Measurements from ENCODE around the gene UQCC2. TPM values are rescaled to one million over a fixed set of nuclear protein-coding genes. Genes with fewer than 3 reads are reported as not detected.

The UQCC2 gene
- total and polyA plus RNA-seq, 4 experiments from 2014 or later = 22.8 to 57.9 (median 34.6) TPM

- Histone ChIP-seq H3K4me3 (ENCODE audit: low read length in 2 of 2) (no peak overlapping the region), H3K27ac (ENCODE audit: low read depth, low read length) (no peak overlapping the region), H3K36me3 (ENCODE audit: insufficient read depth, low read length) (no peaks in the 10 kb centered on the region), H3K27me3 (ENCODE audit: insufficient read depth, low read length) (no peaks in the 10 kb centered on the region), H3K4me1 (ENCODE audit: insufficient read depth, low read length) (no peaks in the 10 kb centered on the region), H3K9me3 (ENCODE audit: control insufficient read depth in 1 of 2, low read length in 2 of 2) (no peaks in the 10 kb centered on the region)
- no peak for DNase-seq
- intact Hi-C loops (cut with micrococcal nuclease) = no loop called here
- ChIA-PET CTCF (ENCODE audit: partially characterized antibody) (interaction anchor here (1.9 kb wide), 1 partner anchor 10 kb away, joined by 12 read pairs; no protein-coding TSS in a partner anchor), POLR2A (ENCODE audit: partially characterized antibody) (no interaction called here)
- peaks cover 1 to 3% of the 10 kb centered on the region in 2 donors for H3K27me3 Mint-ChIP-seq
- no peak overlapping the region for H3K4me3 Mint-ChIP-seq
- H3K27ac Mint-ChIP-seq = no peak overlapping the region
- no peaks in the 10 kb centered on the region for H3K36me3 Mint-ChIP-seq
- no peaks in the 10 kb centered on the region for H3K9me3 Mint-ChIP-seq
- H3K4me1 Mint-ChIP-seq = peaks cover 0 to 1% (median 0%) of the 10 kb centered on the region in 4 donors
These were observed 43.8 kb upstream of the UQCC2 start for GRCh38 chr6:33755070-33755869.

DNA sequence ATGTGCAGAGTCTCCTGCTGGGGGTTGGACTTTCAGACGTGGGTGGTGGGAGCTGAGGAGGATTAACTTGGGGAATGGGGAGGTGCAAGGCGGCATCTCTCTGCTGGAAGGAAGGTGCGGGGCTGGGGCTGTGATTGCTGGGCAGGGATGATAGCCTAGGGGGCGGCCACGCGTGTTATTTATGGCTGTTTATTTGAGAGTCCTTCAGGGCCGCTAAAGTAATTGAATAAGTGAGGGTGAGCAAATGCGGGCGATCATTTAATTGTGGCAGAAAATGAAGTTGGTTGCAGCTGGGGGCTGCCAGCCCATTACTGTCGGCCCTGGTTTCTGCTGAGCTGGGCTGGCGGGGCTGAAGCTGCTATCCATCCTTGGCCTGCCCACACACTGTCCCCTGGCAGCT, 42.7 kb upstream of the UQCC2 start:
- Histone ChIP-seq H3K27me3 (ENCODE audit: insufficient read depth, low read length) (no peaks in the 10 kb centered on the region), H3K9me3 (ENCODE audit: control insufficient read depth in 1 of 2, low read length in 2 of 2) (no peaks in the 10 kb centered on the region), H3K4me1 (ENCODE audit: insufficient read depth, low read length) (no peaks in the 10 kb centered on the region), H3K27ac (ENCODE audit: low read depth, low read length) (no peak overlapping the region), H3K4me3 (ENCODE audit: low read length in 2 of 2) (no peak overlapping the region), H3K36me3 (ENCODE audit: insufficient read depth, low read length) (no peaks in the 10 kb centered on the region)
- H3K27me3 Mint-ChIP-seq = peaks cover 1 to 3% of the 10 kb centered on the region in 2 donors
- H3K4me1 Mint-ChIP-seq = peaks cover 0 to 1% (median 0%) of the 10 kb centered on the region in 4 donors
- no peak overlapping the region for H3K27ac Mint-ChIP-seq
- no peaks in the 10 kb centered on the region for H3K9me3 Mint-ChIP-seq
- intact Hi-C loops (cut with micrococcal nuclease) = no loop called here
- POLR2A ChIA-PET (ENCODE audit: partially characterized antibody) = no interaction called here
- CTCF ChIA-PET (ENCODE audit: partially characterized antibody) = interaction anchor here (1.9 kb wide), 1 partner anchor 9 kb away, joined by 12 read pairs; no protein-coding TSS in a partner anchor
- no peak for DNase-seq
- no peaks in the 10 kb centered on the region for H3K36me3 Mint-ChIP-seq
- no peak overlapping the region for H3K4me3 Mint-ChIP-seq

DNA sequence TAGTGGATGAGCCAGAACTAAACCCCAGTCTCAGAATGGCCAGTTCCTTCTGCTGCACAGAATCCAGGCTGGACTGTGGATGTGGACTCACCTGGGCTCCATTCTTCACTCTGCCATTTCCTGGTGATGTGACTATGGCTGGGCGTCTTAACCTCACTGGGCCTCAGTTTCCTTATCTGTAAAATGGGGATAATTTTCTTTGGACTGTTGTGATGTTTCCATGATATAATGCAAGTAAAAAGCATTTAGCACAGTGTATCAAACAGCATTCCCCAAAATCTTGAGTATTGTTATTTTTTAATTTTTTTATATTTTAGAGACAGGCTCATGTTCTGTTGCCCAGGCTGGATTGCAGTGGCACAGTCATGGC, 41.1 kb upstream of the UQCC2 start:
- Mint-ChIP-seq H3K36me3 (no peaks in the 10 kb centered on the region), H3K27ac (no peak overlapping the region), H3K4me1 (peaks cover 0 to 1% (median 0%) of the 10 kb centered on the region in 4 donors), H3K9me3 (no peaks in the 10 kb centered on the region), H3K4me3 (no peak overlapping the region), H3K27me3 (peaks cover 0 to under 1% of the 10 kb centered on the region in 2 donors)
- H3K9me3 ChIP-seq (ENCODE audit: control insufficient read depth in 1 of 2, low read length in 2 of 2) = no peaks in the 10 kb centered on the region
- H3K27me3 ChIP-seq (ENCODE audit: insufficient read depth, low read length) = no peaks in the 10 kb centered on the region
- no peak for DNase-seq
- intact Hi-C loops (cut with micrococcal nuclease) = no loop called here
- H3K4me1 ChIP-seq (ENCODE audit: insufficient read depth, low read length) = no peaks in the 10 kb centered on the region
- no peaks in the 10 kb centered on the region for H3K36me3 ChIP-seq (ENCODE audit: insufficient read depth, low read length)
- ChIA-PET CTCF (ENCODE audit: partially characterized antibody) (no interaction called here), POLR2A (ENCODE audit: partially characterized antibody) (no interaction called here)
- H3K27ac ChIP-seq (ENCODE audit: low read depth, low read length) = no peak overlapping the region
- no peak overlapping the region for H3K4me3 ChIP-seq (ENCODE audit: low read length in 2 of 2)

DNA sequence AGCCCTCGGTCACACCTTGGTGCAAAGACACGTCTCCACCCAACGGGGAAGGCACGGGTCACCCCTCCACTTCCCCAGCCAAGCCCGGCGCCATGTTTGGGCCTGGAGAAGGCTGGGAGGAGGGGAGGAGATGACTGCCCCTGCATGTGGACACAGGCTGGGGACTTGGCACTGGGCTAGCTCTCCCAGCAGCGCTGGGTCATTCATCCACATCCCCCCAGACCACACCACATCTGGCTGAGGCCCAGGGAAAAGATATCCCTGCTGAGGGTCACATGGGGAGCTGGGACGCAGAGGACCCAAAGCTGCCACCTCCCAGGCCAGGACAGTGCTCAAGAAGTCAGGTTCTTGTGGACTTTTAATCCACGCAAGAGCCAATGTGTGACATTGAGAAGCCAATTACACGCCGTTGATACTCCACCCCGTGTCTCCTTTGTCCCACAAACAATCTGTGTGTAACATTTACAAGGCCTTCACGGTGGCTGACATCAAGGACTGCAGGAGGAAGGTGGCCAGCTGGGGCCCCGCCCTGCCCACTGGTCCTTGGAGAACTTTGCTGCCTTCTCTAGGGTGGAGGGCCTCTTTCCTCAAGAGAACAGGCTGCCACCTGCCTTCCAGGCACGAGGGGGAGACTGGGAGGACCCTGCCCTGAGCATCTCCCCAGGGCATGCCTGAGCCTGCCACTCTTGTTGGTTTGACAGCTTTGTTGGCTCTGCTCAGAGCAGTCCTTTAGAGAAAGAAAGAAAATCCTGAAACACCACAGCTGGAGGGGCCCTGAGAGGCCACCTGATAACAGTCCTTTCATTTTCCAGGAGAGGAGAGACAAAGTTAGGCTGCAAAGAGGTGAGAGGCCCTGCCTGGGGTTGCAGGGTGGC, 40.5 kb upstream of the UQCC2 start:
- H3K4me3 ChIP-seq (ENCODE audit: low read length in 2 of 2) = no peak overlapping the region
- intact Hi-C loops (cut with micrococcal nuclease) = no loop called here
- Mint-ChIP-seq H3K4me3 (no peak overlapping the region), H3K27ac (peak overlapping the region in 2 of 7 donors; percentile 17 to 41), H3K36me3 (no peaks in the 10 kb centered on the region), H3K27me3 (peaks cover 0 to 3% of the 10 kb centered on the region in 2 donors), H3K4me1 (no peaks in the 10 kb centered on the region), H3K9me3 (no peaks in the 10 kb centered on the region)
- ChIA-PET CTCF (ENCODE audit: partially characterized antibody) (interaction anchor here (0.7 kb wide), 1 partner anchor 302 kb away, joined by 3 read pairs; no protein-coding TSS in a partner anchor), POLR2A (ENCODE audit: partially characterized antibody) (no interaction called here)
- H3K36me3 ChIP-seq (ENCODE audit: insufficient read depth, low read length) = no peaks in the 10 kb centered on the region
- H3K27ac ChIP-seq (ENCODE audit: low read depth, low read length) = no peak overlapping the region
- no peaks in the 10 kb centered on the region for H3K27me3 ChIP-seq (ENCODE audit: insufficient read depth, low read length)
- no peak for DNase-seq
- H3K4me1 ChIP-seq (ENCODE audit: insufficient read depth, low read length) = no peaks in the 10 kb centered on the region
- H3K9me3 ChIP-seq (ENCODE audit: control insufficient read depth in 1 of 2, low read length in 2 of 2) = no peaks in the 10 kb centered on the region

DNA sequence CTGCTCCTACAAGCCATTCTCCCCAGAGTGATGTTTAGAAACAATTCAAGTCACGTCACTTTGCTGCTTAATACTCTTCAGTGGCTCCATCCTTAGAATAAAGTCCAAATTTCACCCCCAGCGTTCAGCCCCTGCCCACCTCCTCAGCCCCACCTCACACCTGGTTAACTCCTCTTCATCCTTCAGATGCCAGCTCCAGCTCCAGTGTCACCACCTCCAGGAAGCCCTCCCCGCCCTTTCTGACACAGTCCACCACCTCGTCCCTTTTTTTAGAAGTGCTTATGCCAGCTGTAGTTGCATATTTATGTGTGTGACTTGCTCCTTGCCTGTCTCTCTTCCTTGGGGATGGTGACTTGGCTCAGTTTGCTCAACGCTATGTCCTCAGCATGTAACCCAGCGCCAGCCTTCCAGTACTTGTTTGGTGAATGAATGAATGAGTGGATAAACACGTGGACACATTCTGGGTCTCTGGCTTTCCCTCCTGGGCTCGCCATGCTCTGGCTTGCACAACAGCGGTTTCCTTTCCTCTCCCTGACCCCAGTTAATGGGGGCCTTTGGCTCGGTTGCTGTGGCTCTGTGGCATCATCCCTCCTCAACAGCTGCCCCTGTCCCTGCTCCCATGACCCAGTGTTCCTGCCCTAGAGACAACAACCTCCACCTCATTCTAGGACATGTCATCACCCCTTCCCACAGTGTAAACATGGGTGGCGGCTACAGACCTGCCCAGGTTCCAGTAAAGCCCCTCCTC, 38.9 kb upstream of the UQCC2 start:
- POLR2A ChIA-PET (ENCODE audit: partially characterized antibody) = no interaction called here
- H3K27ac ChIP-seq (ENCODE audit: low read depth, low read length) = no peak overlapping the region
- no peak for DNase-seq
- H3K4me3 ChIP-seq (ENCODE audit: low read length in 2 of 2) = no peak overlapping the region
- peak overlapping the region in 4 of 7 donors; percentile 5 to 72 (median 32) for H3K27ac Mint-ChIP-seq
- peaks cover 0 to 3% of the 10 kb centered on the region in 2 donors for H3K27me3 Mint-ChIP-seq
- no peaks in the 10 kb centered on the region for H3K9me3 ChIP-seq (ENCODE audit: control insufficient read depth in 1 of 2, low read length in 2 of 2)
- no peaks in the 10 kb centered on the region for H3K36me3 Mint-ChIP-seq
- no peaks in the 10 kb centered on the region for H3K4me1 ChIP-seq (ENCODE audit: insufficient read depth, low read length)
- no peaks in the 10 kb centered on the region for H3K9me3 Mint-ChIP-seq
- CTCF ChIA-PET (ENCODE audit: partially characterized antibody) = no interaction called here
- intact Hi-C loops (cut with micrococcal nuclease) = no loop called here
- H3K4me1 Mint-ChIP-seq = no peaks in the 10 kb centered on the region
- H3K4me3 Mint-ChIP-seq = no peak overlapping the region
- H3K36me3 ChIP-seq (ENCODE audit: insufficient read depth, low read length) = no peaks in the 10 kb centered on the region
- H3K27me3 ChIP-seq (ENCODE audit: insufficient read depth, low read length) = no peaks in the 10 kb centered on the region

GRCh38 chr6:33749401-33749800, 37.9 kb upstream of the UQCC2 start:
- CTCF ChIA-PET (ENCODE audit: partially characterized antibody) = no interaction called here
- no peaks in the 10 kb centered on the region for H3K36me3 ChIP-seq (ENCODE audit: insufficient read depth, low read length)
- no peaks in the 10 kb centered on the region for H3K4me1 ChIP-seq (ENCODE audit: insufficient read depth, low read length)
- intact Hi-C loops (cut with micrococcal nuclease) = no loop called here
- H3K27ac ChIP-seq (ENCODE audit: low read depth, low read length) = no peak overlapping the region
- no peak overlapping the region for H3K27ac Mint-ChIP-seq
- H3K27me3 ChIP-seq (ENCODE audit: insufficient read depth, low read length) = no peaks in the 10 kb centered on the region
- no peaks in the 10 kb centered on the region for H3K9me3 ChIP-seq (ENCODE audit: control insufficient read depth in 1 of 2, low read length in 2 of 2)
- peaks cover 0 to 3% of the 10 kb centered on the region in 2 donors for H3K27me3 Mint-ChIP-seq
- H3K4me3 ChIP-seq (ENCODE audit: low read length in 2 of 2) = no peak overlapping the region
- H3K4me3 Mint-ChIP-seq = no peak overlapping the region
- no peak for DNase-seq
- peaks cover 0 to under 1% (median under 1%) of the 10 kb centered on the region in 4 donors for H3K4me1 Mint-ChIP-seq
- H3K9me3 Mint-ChIP-seq = no peaks in the 10 kb centered on the region
- no peaks in the 10 kb centered on the region for H3K36me3 Mint-ChIP-seq
- POLR2A ChIA-PET (ENCODE audit: partially characterized antibody) = interaction anchor here (0.6 kb wide), 1 partner anchor 525 kb away, joined by 5 read pairs; no protein-coding TSS in a partner anchor

All from CD4-positive, alpha-beta memory T cell (primary cell).